K562 (cell line): ENCODE results near the gene PCP2. TPM values are rescaled to one million over a fixed set of nuclear protein-coding genes. Genes with fewer than 3 reads are reported as not detected.
A peak's percentile ranks its signal among the peaks of the same experiment; 100 is the strongest.

Source experiments
- HNRNPH1 ChIP-seq: fragments of 200-400 bp; formaldehyde crosslinking; optimal IDR thresholded peaks from 2 replicates; pipeline ENCODE3; 2017; ENCODE audit warnings: low read depth, mild to moderate bottlenecking, low read length, moderate library complexity
- IRF2 ChIP-seq: sonication (generic); formaldehyde crosslinking; IDR thresholded peaks from 2 replicates; pipeline ENCODE4 v1.8.1; 2022; ENCODE audit warnings: mild to moderate bottlenecking, missing genetic modification reagents
- MEF2D ChIP-seq: conservative IDR thresholded peaks from 2 replicates; pipeline ENCODE4 v1.6.1; 2016; ENCODE audit warnings: low read depth, missing genetic modification characterization, missing compliant biosample characterization
- NCOR1 ChIP-seq: fragments of 450-650 bp; IDR thresholded peaks from 2 replicates; pipeline ENCODE4 v1.6.1; 2016; ENCODE audit warnings: mild to moderate bottlenecking, moderate library complexity
- NFATC3 ChIP-seq: fragments of 450-650 bp; IDR thresholded peaks from 2 replicates; pipeline ENCODE4 v1.6.1; 2017; ENCODE audit warnings: mild to moderate bottlenecking
- NFYB ChIP-seq: IDR thresholded peaks from 2 replicates; pipeline ENCODE4 v1.6.1; 2011; ENCODE audit warnings: mild to moderate bottlenecking, moderate library complexity; ENCODE audit not compliant: insufficient read length; ENCODE audit errors: extremely low read depth
- NR2C2 ChIP-seq, 2 experiments: fragments of 200-800 bp in 1 of 2; sonication (Bioruptor generic) in 1 of 2; sonication (generic) in 1 of 2; formaldehyde crosslinking in 1 of 2; IDR thresholded peaks; 2 replicates each; pipeline versions ENCODE4 v1.6.1 to v1.8.0; 2016 to 2022; ENCODE audit warnings: mild to moderate bottlenecking in 1 of 2, missing compliant biosample characterization in 1 of 2, missing genetic modification characterization in 1 of 2, missing genetic modification reagents in 1 of 2
- POLR3G ChIP-seq: IDR thresholded peaks from 2 replicates; pipeline ENCODE4 v1.6.1; 2011; ENCODE audit not compliant: insufficient read length, insufficient replicate concordance; ENCODE audit errors: extremely low read depth
- TBL1XR1 ChIP-seq, 2 experiments: IDR thresholded peaks; 2 replicates each; pipeline ENCODE4 v1.6.1; 2012; ENCODE audit warnings: improper control_type of control experiment in 2 of 2, low read length in 2 of 2, mild to moderate bottlenecking in 1 of 2
- ZFX ChIP-seq: sonication (generic); formaldehyde crosslinking; IDR thresholded peaks from 2 replicates; pipeline ENCODE4 v1.8.0; 2022; ENCODE audit warnings: mild to moderate bottlenecking, missing genetic modification reagents, moderate library complexity
- ZKSCAN1 ChIP-seq: fragments of 150-350 bp; IDR thresholded peaks from 2 replicates; pipeline ENCODE4 v1.6.1; 2016; ENCODE audit warnings: low read depth, low read length
- ZNF134 ChIP-seq: fragments of 250-450 bp; sonication (Bioruptor Pico); conservative IDR thresholded peaks from 2 replicates; pipeline ENCODE4 v1.4.0; 2020
- ZNF263 ChIP-seq: sonication (generic); formaldehyde crosslinking; IDR thresholded peaks from 2 replicates; pipeline ENCODE4 v1.8.0; 2022; ENCODE audit warnings: mild to moderate bottlenecking, missing genetic modification reagents, borderline replicate concordance
- polyA plus RNA-seq, 8 experiments: library from polyadenylated mRNA; depleted of rRNA in 4 of 8; stranded (reverse) in 5 of 8; unstranded in 3 of 8; fragments of >200 nt; fragmentation: Nextera tagmentation in 2 of 8; fragmentation: Illumina TruSeq in 1 of 8; extraction: Ambion mirVana in 2 of 8; extraction: Trizol in 1 of 8; gene quantifications; 2 replicates each; pipeline versions ENCODE4 v1.2.1 to v1.2.3, GENCODE V29; 2011 to 2014; ENCODE audit warnings: inconsistent platforms in 1 of 8, missing spikeins in 1 of 8
- total RNA-seq, 7 experiments: library from RNA; depleted of rRNA in 6 of 7; stranded (reverse); fragments of >200 nt in 6 of 7; fragmentation: Illumina TruSeq in 2 of 7; extraction: Trizol in 2 of 7; gene quantifications; 2 replicates each; pipeline versions ENCODE4 v1.2.1 to v1.2.3, GENCODE V29; 2011 to 2021; ENCODE audit warnings: low replicate concordance in 1 of 7
- TF ChIP-seq, protein P1 (sequence below): fragments of 450-650 bp; IDR thresholded peaks from 2 replicates; pipeline ENCODE4 v1.6.1; 2016; ENCODE audit warnings: mild to moderate bottlenecking
- TF ChIP-seq, protein P2 (sequence below): sonication (generic); formaldehyde crosslinking; IDR thresholded peaks from 2 replicates; pipeline ENCODE4 v1.8.1; 2023; ENCODE audit warnings: mild to moderate bottlenecking, missing genetic modification reagents
- TF ChIP-seq, protein P3 (sequence below): sonication (generic); formaldehyde crosslinking; IDR thresholded peaks from 2 replicates; pipeline ENCODE4 v1.8.0; 2022; ENCODE audit warnings: missing genetic modification reagents, mild to moderate bottlenecking, moderate library complexity, borderline replicate concordance
- TF ChIP-seq, protein P4 (sequence below): fragments of 250-450 bp; sonication (Bioruptor Pico); IDR thresholded peaks from 2 replicates; pipeline ENCODE4 v1.4.0; 2020; ENCODE audit warnings: mild to moderate bottlenecking
- TF ChIP-seq, protein P5 (sequence below): IDR thresholded peaks from 2 replicates; pipeline ENCODE4 v1.6.1; 2011; ENCODE audit warnings: borderline replicate concordance, low read depth, mild to moderate bottlenecking, moderate library complexity, low read length; ENCODE audit not compliant: insufficient read depth, poor library complexity, severe bottlenecking

PCP2 gene
- total and polyA plus RNA-seq, 9 of the 15 experiments (the other 6 are each of a cell fraction or from before 2014, with no cell fraction given) = 0.17 to 1.3 (median 0.49) TPM; not detected in 3

DNA sequence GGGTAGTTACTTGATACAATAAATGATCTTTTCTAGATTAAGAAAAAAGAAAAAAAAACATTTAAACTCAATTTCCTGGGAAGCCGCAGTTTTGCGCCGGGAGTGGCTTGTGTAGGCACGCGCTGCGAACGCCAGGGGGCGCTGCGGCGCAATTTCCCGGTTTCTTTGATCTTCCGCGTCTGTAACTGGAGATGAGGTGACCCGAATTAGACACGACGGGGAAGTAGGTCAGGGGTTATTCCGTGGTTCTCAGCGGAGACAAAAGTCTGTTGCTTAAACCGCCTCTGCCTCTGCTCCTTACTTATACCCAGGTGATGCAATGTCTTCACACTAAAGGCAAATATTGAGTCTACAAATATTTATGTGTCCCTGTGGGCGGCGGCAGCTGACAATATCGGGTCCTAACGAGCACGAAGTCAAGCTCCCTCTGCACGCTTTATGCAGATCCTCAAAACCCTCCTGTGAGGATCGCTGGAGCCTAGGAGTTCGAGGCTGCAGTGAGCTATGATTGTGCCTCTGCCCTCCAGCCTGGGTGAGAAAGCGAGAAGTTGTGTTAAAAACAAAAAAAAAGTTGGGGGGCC, 18.6 kb upstream of the PCP2 start (continued):
- TF ChIP-seq, protein P1, sequence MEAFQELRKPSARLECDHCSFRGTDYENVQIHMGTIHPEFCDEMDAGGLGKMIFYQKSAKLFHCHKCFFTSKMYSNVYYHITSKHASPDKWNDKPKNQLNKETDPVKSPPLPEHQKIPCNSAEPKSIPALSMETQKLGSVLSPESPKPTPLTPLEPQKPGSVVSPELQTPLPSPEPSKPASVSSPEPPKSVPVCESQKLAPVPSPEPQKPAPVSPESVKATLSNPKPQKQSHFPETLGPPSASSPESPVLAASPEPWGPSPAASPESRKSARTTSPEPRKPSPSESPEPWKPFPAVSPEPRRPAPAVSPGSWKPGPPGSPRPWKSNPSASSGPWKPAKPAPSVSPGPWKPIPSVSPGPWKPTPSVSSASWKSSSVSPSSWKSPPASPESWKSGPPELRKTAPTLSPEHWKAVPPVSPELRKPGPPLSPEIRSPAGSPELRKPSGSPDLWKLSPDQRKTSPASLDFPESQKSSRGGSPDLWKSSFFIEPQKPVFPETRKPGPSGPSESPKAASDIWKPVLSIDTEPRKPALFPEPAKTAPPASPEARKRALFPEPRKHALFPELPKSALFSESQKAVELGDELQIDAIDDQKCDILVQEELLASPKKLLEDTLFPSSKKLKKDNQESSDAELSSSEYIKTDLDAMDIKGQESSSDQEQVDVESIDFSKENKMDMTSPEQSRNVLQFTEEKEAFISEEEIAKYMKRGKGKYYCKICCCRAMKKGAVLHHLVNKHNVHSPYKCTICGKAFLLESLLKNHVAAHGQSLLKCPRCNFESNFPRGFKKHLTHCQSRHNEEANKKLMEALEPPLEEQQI = no peak
- TF ChIP-seq ZNF134 (no peak), MEF2D (tag) (peak; percentile 71; the same call in 1 of the 2 replicates), TBL1XR1 (IDR thresholded peaks at IDR 0.05; ENCODE audit: low read length in 2 of 2) (peak in 1 of 2 experiments; percentile 84; a peak in 1 of 4 replicates), POLR3G (no peak), ZKSCAN1 (no peak), ZFX (CRISPR knock-in tag) (no peak), HNRNPH1 (no peak), NFYB (no peak), NFATC3 (no peak), NR2C2 (CRISPR knock-in tag; IDR thresholded peaks at IDR 0.05) (peak; percentile 81), NR2C2 (tag; IDR thresholded peaks at IDR 0.05) (peak; percentile 95), IRF2 (no peak), NCOR1 (peak; percentile 79), ZNF263 (CRISPR knock-in tag) (0 out of 2 replicates have a peak, but pooled peaks have one; percentile 47)
- TF ChIP-seq, protein P2, sequence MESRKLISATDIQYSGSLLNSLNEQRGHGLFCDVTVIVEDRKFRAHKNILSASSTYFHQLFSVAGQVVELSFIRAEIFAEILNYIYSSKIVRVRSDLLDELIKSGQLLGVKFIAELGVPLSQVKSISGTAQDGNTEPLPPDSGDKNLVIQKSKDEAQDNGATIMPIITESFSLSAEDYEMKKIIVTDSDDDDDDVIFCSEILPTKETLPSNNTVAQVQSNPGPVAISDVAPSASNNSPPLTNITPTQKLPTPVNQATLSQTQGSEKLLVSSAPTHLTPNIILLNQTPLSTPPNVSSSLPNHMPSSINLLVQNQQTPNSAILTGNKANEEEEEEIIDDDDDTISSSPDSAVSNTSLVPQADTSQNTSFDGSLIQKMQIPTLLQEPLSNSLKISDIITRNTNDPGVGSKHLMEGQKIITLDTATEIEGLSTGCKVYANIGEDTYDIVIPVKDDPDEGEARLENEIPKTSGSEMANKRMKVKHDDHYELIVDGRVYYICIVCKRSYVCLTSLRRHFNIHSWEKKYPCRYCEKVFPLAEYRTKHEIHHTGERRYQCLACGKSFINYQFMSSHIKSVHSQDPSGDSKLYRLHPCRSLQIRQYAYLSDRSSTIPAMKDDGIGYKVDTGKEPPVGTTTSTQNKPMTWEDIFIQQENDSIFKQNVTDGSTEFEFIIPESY = peak; percentile 83
- TF ChIP-seq, protein P3, sequence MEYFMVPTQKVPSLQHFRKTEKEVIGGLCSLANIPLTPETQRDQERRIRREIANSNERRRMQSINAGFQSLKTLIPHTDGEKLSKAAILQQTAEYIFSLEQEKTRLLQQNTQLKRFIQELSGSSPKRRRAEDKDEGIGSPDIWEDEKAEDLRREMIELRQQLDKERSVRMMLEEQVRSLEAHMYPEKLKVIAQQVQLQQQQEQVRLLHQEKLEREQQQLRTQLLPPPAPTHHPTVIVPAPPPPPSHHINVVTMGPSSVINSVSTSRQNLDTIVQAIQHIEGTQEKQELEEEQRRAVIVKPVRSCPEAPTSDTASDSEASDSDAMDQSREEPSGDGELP = peak; percentile 65; the same call in 1 of the 2 replicates
- TF ChIP-seq, protein P4, sequence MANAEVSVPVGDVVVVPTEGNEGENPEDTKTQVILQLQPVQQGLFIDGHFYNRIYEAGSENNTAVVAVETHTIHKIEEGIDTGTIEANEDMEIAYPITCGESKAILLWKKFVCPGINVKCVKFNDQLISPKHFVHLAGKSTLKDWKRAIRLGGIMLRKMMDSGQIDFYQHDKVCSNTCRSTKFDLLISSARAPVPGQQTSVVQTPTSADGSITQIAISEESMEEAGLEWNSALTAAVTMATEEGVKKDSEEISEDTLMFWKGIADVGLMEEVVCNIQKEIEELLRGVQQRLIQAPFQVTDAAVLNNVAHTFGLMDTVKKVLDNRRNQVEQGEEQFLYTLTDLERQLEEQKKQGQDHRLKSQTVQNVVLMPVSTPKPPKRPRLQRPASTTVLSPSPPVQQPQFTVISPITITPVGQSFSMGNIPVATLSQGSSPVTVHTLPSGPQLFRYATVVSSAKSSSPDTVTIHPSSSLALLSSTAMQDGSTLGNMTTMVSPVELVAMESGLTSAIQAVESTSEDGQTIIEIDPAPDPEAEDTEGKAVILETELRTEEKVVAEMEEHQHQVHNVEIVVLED (CRISPR knock-in tag) = no peak
- TF ChIP-seq, protein P5, sequence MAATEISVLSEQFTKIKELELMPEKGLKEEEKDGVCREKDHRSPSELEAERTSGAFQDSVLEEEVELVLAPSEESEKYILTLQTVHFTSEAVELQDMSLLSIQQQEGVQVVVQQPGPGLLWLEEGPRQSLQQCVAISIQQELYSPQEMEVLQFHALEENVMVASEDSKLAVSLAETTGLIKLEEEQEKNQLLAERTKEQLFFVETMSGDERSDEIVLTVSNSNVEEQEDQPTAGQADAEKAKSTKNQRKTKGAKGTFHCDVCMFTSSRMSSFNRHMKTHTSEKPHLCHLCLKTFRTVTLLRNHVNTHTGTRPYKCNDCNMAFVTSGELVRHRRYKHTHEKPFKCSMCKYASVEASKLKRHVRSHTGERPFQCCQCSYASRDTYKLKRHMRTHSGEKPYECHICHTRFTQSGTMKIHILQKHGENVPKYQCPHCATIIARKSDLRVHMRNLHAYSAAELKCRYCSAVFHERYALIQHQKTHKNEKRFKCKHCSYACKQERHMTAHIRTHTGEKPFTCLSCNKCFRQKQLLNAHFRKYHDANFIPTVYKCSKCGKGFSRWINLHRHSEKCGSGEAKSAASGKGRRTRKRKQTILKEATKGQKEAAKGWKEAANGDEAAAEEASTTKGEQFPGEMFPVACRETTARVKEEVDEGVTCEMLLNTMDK = peak; percentile 39
